ENCODE results near the gene ATXN10. TPM values are rescaled to one million over a fixed set of nuclear protein-coding genes. Genes with fewer than 3 reads are reported as not detected.

Gene ATXN10
- total and polyA plus RNA-seq, 2 of the 8 experiments (the other 6 are each of a cell fraction or from before 2014, with no cell fraction given): 134 to 210 TPM

- peak; percentile 84 for FAIRE-seq
- DNase-seq (ENCODE audit: low read depth in 1 of 2, low spot score in 2 of 2): no peak
- ChIA-PET CTCF (ENCODE audit: partially characterized antibody) (interaction anchor here (0.6 kb wide), 1 partner anchor 1049 kb away, joined by 3 read pairs; no protein-coding TSS in a partner anchor), POLR2A (ENCODE audit: partially characterized antibody) (interaction anchor here (1.7 kb wide), 1 partner anchor 9 kb away, joined by 5 read pairs; no protein-coding TSS in a partner anchor)
- no peak overlapping the region for H3K18ac ChIP-seq (ENCODE audit: extremely low read depth, low read length)
- H3K27ac ChIP-seq (ENCODE audit: low read depth, low read length): no peak overlapping the region
- H3K36me3 ChIP-seq (ENCODE audit: control insufficient read depth in 2 of 4, insufficient read depth in 4 of 4, low read length in 3 of 4): no peaks in the 10 kb centered on the region; a peak in 1 of 8 replicates
- H2AK5ac ChIP-seq (ENCODE audit: low read depth, low read length): no peak overlapping the region
- no peak overlapping the region; a peak in 1 of 7 replicates for H3K9ac ChIP-seq (replicated peaks in 1 of 4; ENCODE audit: extremely low read depth in 1 of 4, low read depth in 3 of 4, low read length in 3 of 4)
- peak overlapping the region; percentile 52 to 63 for H3K4me2 ChIP-seq (ENCODE audit: insufficient read depth in 1 of 2, low read depth in 2 of 2, low read length in 2 of 2)
- H3K4me1 ChIP-seq (replicated peaks in 1 of 4; ENCODE audit: control insufficient read depth in 3 of 4, insufficient read depth in 4 of 4, low read length in 3 of 4): peaks cover 5 to 28% (median 10%) of the 10 kb centered on the region in 4 experiments
- H3K4ac ChIP-seq (replicated peaks; ENCODE audit: insufficient read length, low read depth, low read length): no peak overlapping the region
- H4K8ac ChIP-seq (ENCODE audit: extremely low read depth, insufficient read depth, low read length): no peak overlapping the region
- no peak overlapping the region for H2BK15ac ChIP-seq (ENCODE audit: low read length)
- H3K9me3 ChIP-seq (ENCODE audit: insufficient read depth in 2 of 2, low read depth in 1 of 2, low read length in 1 of 2): no peaks in the 10 kb centered on the region
- no peaks in the 10 kb centered on the region for H3K23me2 ChIP-seq (ENCODE audit: low read depth, low read length)
- no peaks in the 10 kb centered on the region; the same call in 1 of the 2 replicates for H3K79me1 ChIP-seq (ENCODE audit: low read depth, low read length)
- H3K14ac ChIP-seq (ENCODE audit: insufficient read length): no peak overlapping the region
- H2AFZ ChIP-seq (ENCODE audit: low read length): no peak overlapping the region
- H2BK12ac ChIP-seq (ENCODE audit: low read depth, low read length): no peak overlapping the region
- H3K79me2 ChIP-seq (ENCODE audit: control insufficient read depth in 1 of 2, insufficient read depth in 2 of 2, low read length in 2 of 2): peaks cover 0 to 24% of the 10 kb centered on the region in 2 experiments; a peak in 1 of 4 replicates
- H3K27me3 ChIP-seq (replicated peaks in 1 of 4; ENCODE audit: control insufficient read depth in 3 of 4, extremely low read depth in 1 of 4, insufficient read depth in 3 of 4, low read length in 3 of 4): no peaks in the 10 kb centered on the region
- WGBS, 2 experiments (ENCODE audit: extremely low coverage in 1 of 2, insufficient coverage in 1 of 2, insufficient read length in 1 of 2, insufficient replicate concordance in 2 of 2, low coverage in 1 of 2, low lambda C conversion rate in 2 of 2, missing lambda C conversion rate in 1 of 2): 11% methylated on average over 3 of the region's 3 CpGs; no CpG with 5 or more reads in 1 of the 2 experiments
- H4K20me1 ChIP-seq (replicated peaks in 1 of 2; ENCODE audit: control insufficient read depth in 1 of 2, insufficient read depth in 2 of 2, low read length in 2 of 2): no peaks in the 10 kb centered on the region
- H4K91ac ChIP-seq (replicated peaks; ENCODE audit: insufficient read length, low read length): no peak overlapping the region
- no peak overlapping the region for H3K23ac ChIP-seq (ENCODE audit: insufficient read length)
- H2BK5ac ChIP-seq (ENCODE audit: low read depth, low read length): no peak overlapping the region
- no peak overlapping the region for H2BK120ac ChIP-seq (replicated peaks; ENCODE audit: low read depth, low read length)
- H2BK20ac ChIP-seq (ENCODE audit: low read length): no peak overlapping the region
- no peak overlapping the region for H4K5ac ChIP-seq (ENCODE audit: insufficient read length, low read depth, low read length)
- no peak overlapping the region for H3K56ac ChIP-seq (replicated peaks; ENCODE audit: insufficient read length, low read depth, low read length)
- H3K4me3 ChIP-seq (ENCODE audit: extremely low read depth in 1 of 4, insufficient read depth in 2 of 4, low read depth in 3 of 4, low read length in 4 of 4): peak overlapping the region in 1 of 4 experiments; percentile 39; a peak in 2 of 8 replicates
- TF ChIP-seq RFX5 (IDR thresholded peaks at IDR 0.05; ENCODE audit: borderline replicate concordance, low read depth, low read length) (no peak), TBP (IDR thresholded peaks at IDR 0.05; ENCODE audit: low read depth, low read length) (no peak), GTF2F1 (IDR thresholded peaks at IDR 0.05; ENCODE audit: borderline replicate concordance, low read depth, low read length) (no peak), KDM1A (IDR thresholded peaks at IDR 0.05; ENCODE audit: borderline replicate concordance, low read length) (no peak)
These were observed 96.9 kb downstream of the ATXN10 start for GRCh38 chr22:45768490-45768889.

Data from H1 (cell line).